GM21529 (cell line): Measurements from ENCODE around the gene SYF2.

Experiments used
- ATAC-seq: cut with Tn5 transposase; IDR thresholded peaks from one replicate; pipeline ENCODE4 v1.9.1; 2021; ENCODE audit not compliant: unreplicated experiment

Gene SYF2

GRCh38 chr1:25185409-25186160, 46.7 kb downstream of the SYF2 start:
- ATAC-seq: no peak

GRCh38 chr1:25184001-25184762, 48.1 kb downstream of the SYF2 start:
- no peak for ATAC-seq

- ATAC-seq: no peak
These were observed 48.9 kb downstream of the SYF2 start for GRCh38 chr1:25183126-25183980.

GRCh38 chr1:25182629-25183028, 49.7 kb downstream of the SYF2 start:
- ATAC-seq: no peak

- no peak for ATAC-seq
These were observed 51.3 kb downstream of the SYF2 start for GRCh38 chr1:25180996-25181395.

- ATAC-seq: no peak
These were observed 53.3 kb downstream of the SYF2 start for GRCh38 chr1:25178917-25179561.

GRCh38 chr1:25174730-25175612, 57.3 kb downstream of the SYF2 start:
- no peak for ATAC-seq

- ATAC-seq: no peak
These were observed 58.0 kb downstream of the SYF2 start for GRCh38 chr1:25174363-25174729.

GRCh38 chr1:25173809-25174340, 58.4 kb downstream of the SYF2 start:
- no peak for ATAC-seq
